Activated CD4-positive, alpha-beta T cell treated with anti-CD3 and anti-CD28 coated beads, Interleukin-2, amount 10 ng/mL, durations not matched to agents 7 days and 5 days (primary cell): ENCODE results near the gene ADCY4. TPM values are rescaled to one million over a fixed set of nuclear protein-coding genes. Genes with fewer than 3 reads are reported as not detected.

Experiments used
- CTCF ChIA-PET: fragments of 350-600 bp; sonication (Branson Sonifier 250); formaldehyde crosslinking; loops from one replicate; lab custom pipeline; 2021; ENCODE audit warnings: antibody characterized with exemption; lab: Charles Lee
- POLR2A ChIA-PET: fragments of 350-600 bp; sonication (Branson Sonifier 250); formaldehyde crosslinking; loops from one replicate; lab custom pipeline; 2021; ENCODE audit warnings: antibody characterized with exemption; lab: Charles Lee
- DNase-seq: peaks from one replicate; pipeline ENCODE4 v3.0.0-alpha.2; 2020
- H3K27ac Mint-ChIP-seq: one replicate; pipeline ENCODE4 v1.8.0; 2021; ENCODE audit warnings: mild to moderate bottlenecking, moderate library complexity, mixed read lengths
- H3K27me3 Mint-ChIP-seq: one replicate; pipeline ENCODE4 v1.8.0; 2021; ENCODE audit warnings: mixed read lengths
- H3K36me3 Mint-ChIP-seq: one replicate; pipeline ENCODE4 v1.8.0; 2021; ENCODE audit warnings: low read depth, mixed read lengths
- H3K4me1 Mint-ChIP-seq: one replicate; pipeline ENCODE4 v1.8.0; 2021; ENCODE audit warnings: mixed read lengths
- H3K4me3 Mint-ChIP-seq: one replicate; pipeline ENCODE4 v1.8.0; 2021; ENCODE audit warnings: mild to moderate bottlenecking, moderate library complexity, mixed read lengths
- H3K9me3 Mint-ChIP-seq: one replicate; pipeline ENCODE4 v1.8.0; 2021; ENCODE audit warnings: mixed read lengths
- total RNA-seq, 2 experiments: library from RNA; stranded (reverse); gene quantifications; one replicate each; pipeline ENCODE4 v1.2.3, GENCODE V29; 2021

ADCY4 gene
- total RNA-seq: 1 to 10 TPM; 4.1 to 5.3 TPM

GRCh38 chr14:24334431-24335291 lies at the start of gene ADCY4:
Gene ADCY4 (minus strand): TSS chr14:24335071. CDS start chr14:24334652, 419 bp downstream.
- peaks cover 30% of the 10 kb centered on the region for H3K36me3 Mint-ChIP-seq
- no peak within 1 kb of the TSS for H3K27ac Mint-ChIP-seq
- ChIA-PET POLR2A (interaction anchor here (1.7 to 2.0 kb wide), 2 partner anchors 96 to 102 kb away, joined by 4 to 18 read pairs; partner anchors contain the start of gene KHNYN), CTCF (interaction anchor here (1.0 to 13.5 kb wide), 14 partner anchors 11 to 221 kb away, joined by 3 to 136 read pairs (median 6); partner anchors contain the start of genes CBLN3, CIDEB, DCAF11 and KHNYN)
- peak within 1 kb of the TSS; percentile 28 for H3K4me3 Mint-ChIP-seq
- H3K4me1 Mint-ChIP-seq: peaks cover 62% of the 10 kb centered on the region
- H3K9me3 Mint-ChIP-seq: no peaks in the 10 kb centered on the region
- DNase-seq: no peak
- H3K27me3 Mint-ChIP-seq: peaks cover 38% of the 10 kb centered on the region

- CTCF ChIA-PET: no interaction called here
- no peak for DNase-seq
- H3K27me3 Mint-ChIP-seq: peaks cover 17% of the 10 kb centered on the region
- no peaks in the 10 kb centered on the region for H3K4me1 Mint-ChIP-seq
- no peaks in the 10 kb centered on the region for H3K9me3 Mint-ChIP-seq
- POLR2A ChIA-PET: no interaction called here
- H3K36me3 Mint-ChIP-seq: no peaks in the 10 kb centered on the region
- no peak overlapping the region for H3K4me3 Mint-ChIP-seq
- no peak overlapping the region for H3K27ac Mint-ChIP-seq
Observed at GRCh38 chr14:24384169-24384568, 49.3 kb upstream of the ADCY4 start.

- Mint-ChIP-seq H3K4me3 (no peak overlapping the region), H3K9me3 (no peaks in the 10 kb centered on the region), H3K27me3 (peaks cover 14% of the 10 kb centered on the region), H3K27ac (no peak overlapping the region), H3K36me3 (no peaks in the 10 kb centered on the region), H3K4me1 (no peaks in the 10 kb centered on the region)
- no peak for DNase-seq
- ChIA-PET POLR2A (no interaction called here), CTCF (interaction anchor here (1.5 kb wide), 1 partner anchor 10 kb away, joined by 4 read pairs; no protein-coding TSS in a partner anchor)
Observed at GRCh38 chr14:24382064-24382371, 47.1 kb upstream of the ADCY4 start.

- Mint-ChIP-seq H3K4me1 (no peaks in the 10 kb centered on the region), H3K4me3 (no peak overlapping the region), H3K27ac (no peak overlapping the region), H3K27me3 (peaks cover 9% of the 10 kb centered on the region), H3K9me3 (no peaks in the 10 kb centered on the region), H3K36me3 (no peaks in the 10 kb centered on the region)
- no peak for DNase-seq
- ChIA-PET CTCF (interaction anchor here (1.1 kb wide), 1 partner anchor 9 kb away, joined by 3 read pairs; no protein-coding TSS in a partner anchor), POLR2A (no interaction called here)
Observed at GRCh38 chr14:24381363-24382063, 46.6 kb upstream of the ADCY4 start.

- H3K36me3 Mint-ChIP-seq: no peaks in the 10 kb centered on the region
- POLR2A ChIA-PET: no interaction called here
- peaks cover 5% of the 10 kb centered on the region for H3K27me3 Mint-ChIP-seq
- no peak overlapping the region for H3K4me3 Mint-ChIP-seq
- CTCF ChIA-PET: interaction anchor here (1.1 to 2.2 kb wide), 3 partner anchors 10 to 46 kb away, joined by 3 to 5 read pairs (median 4); no protein-coding TSS in a partner anchor
- no peaks in the 10 kb centered on the region for H3K9me3 Mint-ChIP-seq
- DNase-seq: no peak
- no peaks in the 10 kb centered on the region for H3K4me1 Mint-ChIP-seq
- no peak overlapping the region for H3K27ac Mint-ChIP-seq
Observed at GRCh38 chr14:24379907-24380730, 45.2 kb upstream of the ADCY4 start.

- H3K9me3 Mint-ChIP-seq: no peaks in the 10 kb centered on the region
- peaks cover 2% of the 10 kb centered on the region for H3K27me3 Mint-ChIP-seq
- H3K27ac Mint-ChIP-seq: no peak overlapping the region
- H3K4me1 Mint-ChIP-seq: no peaks in the 10 kb centered on the region
- ChIA-PET POLR2A (no interaction called here), CTCF (interaction anchor here (0.7 to 2.2 kb wide), 7 partner anchors 9 to 53 kb away, joined by 3 to 5 read pairs (median 3); no protein-coding TSS in a partner anchor)
- no peak for DNase-seq
- H3K36me3 Mint-ChIP-seq: no peaks in the 10 kb centered on the region
- H3K4me3 Mint-ChIP-seq: no peak overlapping the region
Observed at GRCh38 chr14:24378981-24379906, 44.4 kb upstream of the ADCY4 start.

GRCh38 chr14:24378327-24378726 lies 43.5 kb upstream of the ADCY4 start:
- H3K27me3 Mint-ChIP-seq: no peaks in the 10 kb centered on the region
- no peaks in the 10 kb centered on the region for H3K36me3 Mint-ChIP-seq
- ChIA-PET CTCF (interaction anchor here (0.6 to 2.2 kb wide), 7 partner anchors 10 to 54 kb away, joined by 3 to 6 read pairs (median 3); no protein-coding TSS in a partner anchor), POLR2A (no interaction called here)
- H3K9me3 Mint-ChIP-seq: no peaks in the 10 kb centered on the region
- no peak overlapping the region for H3K27ac Mint-ChIP-seq
- no peak overlapping the region for H3K4me3 Mint-ChIP-seq
- DNase-seq: no peak
- no peaks in the 10 kb centered on the region for H3K4me1 Mint-ChIP-seq

- CTCF ChIA-PET: interaction anchor here (0.9 to 2.2 kb wide), 6 partner anchors 11 to 44 kb away, joined by 3 to 6 read pairs (median 4); no protein-coding TSS in a partner anchor
- Mint-ChIP-seq H3K27ac (no peak overlapping the region), H3K4me3 (no peak overlapping the region), H3K4me1 (no peaks in the 10 kb centered on the region), H3K9me3 (no peaks in the 10 kb centered on the region), H3K27me3 (no peaks in the 10 kb centered on the region), H3K36me3 (no peaks in the 10 kb centered on the region)
- POLR2A ChIA-PET: no interaction called here
- DNase-seq: no peak
Observed at GRCh38 chr14:24377657-24378056, 42.8 kb upstream of the ADCY4 start.

- no peaks in the 10 kb centered on the region for H3K36me3 Mint-ChIP-seq
- POLR2A ChIA-PET: no interaction called here
- no peak overlapping the region for H3K27ac Mint-ChIP-seq
- H3K4me3 Mint-ChIP-seq: no peak overlapping the region
- CTCF ChIA-PET: interaction anchor here (0.9 to 2.2 kb wide), 3 partner anchors 30 to 44 kb away, joined by 4 to 6 read pairs (median 6); no protein-coding TSS in a partner anchor
- no peak for DNase-seq
- H3K9me3 Mint-ChIP-seq: no peaks in the 10 kb centered on the region
- no peaks in the 10 kb centered on the region for H3K4me1 Mint-ChIP-seq
- peaks cover 2% of the 10 kb centered on the region for H3K27me3 Mint-ChIP-seq
Observed at GRCh38 chr14:24377126-24377525, 42.3 kb upstream of the ADCY4 start.

- H3K9me3 Mint-ChIP-seq: no peaks in the 10 kb centered on the region
Observed at GRCh38 chr14:24376448-24377070, 41.7 kb upstream of the ADCY4 start.

More at GRCh38 chr14:24376448-24377070, 41.7 kb upstream of the ADCY4 start:
- no peaks in the 10 kb centered on the region for H3K4me1 Mint-ChIP-seq
- H3K27me3 Mint-ChIP-seq: peaks cover 2% of the 10 kb centered on the region
- CTCF ChIA-PET: interaction anchor here (0.9 to 2.2 kb wide), 3 partner anchors 30 to 43 kb away, joined by 4 to 6 read pairs (median 6); no protein-coding TSS in a partner anchor
- H3K36me3 Mint-ChIP-seq: no peaks in the 10 kb centered on the region
- DNase-seq: no peak
- no peak overlapping the region for H3K4me3 Mint-ChIP-seq
- H3K27ac Mint-ChIP-seq: no peak overlapping the region
- POLR2A ChIA-PET: no interaction called here
